Panc1 (cell line): ENCODE data around the gene TMEM43. TPM values are rescaled to one million over a fixed set of nuclear protein-coding genes. Genes with fewer than 3 reads are reported as not detected.

Experiments used
- ATAC-seq: fragments of 200-7000 bp; cut with Tn5 transposase; 2 replicates; pipeline ENCODE4 v1.9.1; 2020; ENCODE audit warnings: mild to moderate bottlenecking, moderate library complexity
- BruUV-seq: library from RNA; stranded (reverse); fragments of 400-500 nt; replicated peaks from 2 replicates; lab custom pipeline; 2021; lab: Mats Ljungman, UMichigan
- CTCF ChIA-PET: fragments of 300-600 bp; sonication (Branson Sonifier 250); formaldehyde crosslinking; loops from one replicate; lab custom pipeline; 2022; ENCODE audit warnings: antibody characterized with exemption; lab: Charles Lee
- POLR2A ChIA-PET: fragments of 300-600 bp; sonication (Branson Sonifier 250); formaldehyde crosslinking; loops from one replicate; lab custom pipeline; 2022; ENCODE audit warnings: antibody characterized with exemption; lab: Charles Lee
- DNase-seq: peaks from one replicate; pipeline ENCODE4 v3.0.0-alpha.2; 2010; ENCODE audit warnings: low read depth, low spot score
- H3K27ac ChIP-seq: 2 replicates; pipeline ENCODE4 v1.5.1; 2011; ENCODE audit warnings: mild to moderate bottlenecking, low read length, inconsistent platforms
- H3K27me3 ChIP-seq: fragments of 200-500 bp; sonication (Bioruptor generic); 2 replicates; pipeline ENCODE4 v1.6.0; 2014; ENCODE audit warnings: low read length, inconsistent platforms; ENCODE audit not compliant: control insufficient read depth, insufficient read depth
- H3K36me3 ChIP-seq: fragments of 200-500 bp; sonication (Bioruptor generic); 2 replicates; pipeline ENCODE4 v1.5.1; 2014; ENCODE audit warnings: inconsistent platforms, mild to moderate bottlenecking, low read length, moderate library complexity; ENCODE audit not compliant: control insufficient read depth, insufficient read depth
- H3K4me1 ChIP-seq: 2 replicates; pipeline ENCODE4 v1.5.1; 2011; ENCODE audit warnings: inconsistent platforms, mild to moderate bottlenecking, low read length, moderate library complexity; ENCODE audit not compliant: control insufficient read depth, insufficient read depth
- H3K4me3 ChIP-seq, 2 experiments: 2 replicates each; pipeline ENCODE4 v1.5.1; 2011 to 2012; ENCODE audit warnings: low read depth in 2 of 2, low read length in 2 of 2, mild to moderate bottlenecking in 2 of 2, inconsistent platforms in 1 of 2, moderate library complexity in 1 of 2
- H3K9me3 ChIP-seq: fragments of 200-500 bp; sonication (Bioruptor generic); 2 replicates; pipeline ENCODE4 v1.5.1; 2014; ENCODE audit warnings: low read depth, mild to moderate bottlenecking, inconsistent platforms, low read length, moderate library complexity; ENCODE audit not compliant: control insufficient read depth, insufficient read depth
- POLR2AphosphoS5 ChIP-seq: IDR thresholded peaks from 2 replicates; pipeline ENCODE4 v1.6.1; 2012; ENCODE audit warnings: mild to moderate bottlenecking, low read depth, low read length, moderate library complexity
- SIN3A ChIP-seq: IDR thresholded peaks from 2 replicates; pipeline ENCODE4 v1.6.1; 2012; ENCODE audit warnings: low read depth, mild to moderate bottlenecking, low read length, moderate library complexity, borderline replicate concordance; ENCODE audit not compliant: insufficient read depth
- TCF7L2 ChIP-seq: IDR thresholded peaks from 2 replicates; pipeline ENCODE4 v1.6.1; 2011; ENCODE audit warnings: mild to moderate bottlenecking, low read depth, low read length, inconsistent platforms
- in situ Hi-C: cut with HindIII; loops from 2 replicates; pipeline ENCODE4 v1.10.0; 2016; ENCODE audit warnings: low sequenced_read_pairs, low pct_unique_long_range_greater_than_20kb
- intact Hi-C: fragments of 100-400 bp; cut with micrococcal nuclease; formaldehyde crosslinking; loops from one replicate; pipeline ENCODE4 v1.10.0; 2022; ENCODE audit not compliant: unreplicated experiment
- total RNA-seq: library from RNA; stranded (reverse); gene quantifications from one replicate; pipeline ENCODE4 v1.2.1, GENCODE V29; 2021; ENCODE audit not compliant: unreplicated experiment
- TF ChIP-seq, protein P1 (sequence below), 2 experiments: IDR thresholded peaks; 2 replicates each; pipeline ENCODE4 v1.6.1; 2011 to 2012; ENCODE audit warnings: low read depth in 2 of 2, control low read depth in 1 of 2, low read length in 1 of 2, mild to moderate bottlenecking in 1 of 2, moderate library complexity in 1 of 2; ENCODE audit not compliant: insufficient read depth in 1 of 2
- TF ChIP-seq, protein P2 (sequence below): fragments of 450-650 bp; IDR thresholded peaks from 2 replicates; pipeline ENCODE4 v1.5.1; 2017; ENCODE audit warnings: mild to moderate bottlenecking

TMEM43 gene
- total RNA-seq, 1 experiment from 2014 or later, result 51.2 TPM

DNA sequence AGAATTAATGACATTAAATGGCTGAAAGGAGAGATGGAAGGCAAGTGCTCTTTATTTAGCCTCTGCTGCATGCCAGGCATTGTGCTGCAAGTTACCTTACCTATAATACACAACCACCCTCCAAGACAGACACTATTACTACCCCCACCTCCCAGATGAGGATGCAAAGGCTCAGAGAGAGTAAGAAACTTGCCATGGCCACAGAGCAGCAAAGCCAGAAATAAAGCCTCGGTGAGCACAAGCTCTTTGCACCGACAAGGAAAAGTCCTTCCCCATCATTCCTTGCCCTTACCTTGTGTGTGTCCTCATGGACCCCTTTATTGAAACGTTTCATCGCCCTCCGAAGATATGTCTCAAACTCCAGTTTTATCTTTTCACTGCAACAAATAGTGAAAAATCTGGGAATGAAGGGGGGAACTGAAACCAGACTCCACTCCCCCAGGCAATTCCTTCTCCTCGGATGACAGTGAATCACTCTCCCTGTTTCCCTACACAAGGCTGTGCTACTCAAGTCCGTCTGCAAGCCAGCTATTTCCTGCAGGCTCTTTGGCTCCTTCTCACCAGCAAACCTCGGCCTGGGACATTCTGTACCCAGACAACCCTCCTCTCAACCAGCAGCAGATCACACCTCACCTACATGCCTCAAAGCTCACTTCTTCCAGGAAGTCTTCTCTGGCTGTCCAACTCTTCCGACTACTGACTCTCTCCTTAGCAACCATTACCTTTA, 42.2 kb downstream of the TMEM43 start:
- intact Hi-C loops (no loop called here), in situ Hi-C loops (no loop called here)
- Histone ChIP-seq H3K4me1 (no peaks in the 10 kb centered on the region), H3K9me3 (no peaks in the 10 kb centered on the region; the same call in 1 of the 2 replicates), H3K36me3 (peaks cover 13% of the 10 kb centered on the region), H3K27ac (no peak overlapping the region), H3K4me3 (no peak overlapping the region), H3K27me3 (no peaks in the 10 kb centered on the region)
- TF ChIP-seq SIN3A, result no peak
- no peak for TF ChIP-seq POLR2AphosphoS5
- no peak for TF ChIP-seq TCF7L2
- TF ChIP-seq, protein P1, sequence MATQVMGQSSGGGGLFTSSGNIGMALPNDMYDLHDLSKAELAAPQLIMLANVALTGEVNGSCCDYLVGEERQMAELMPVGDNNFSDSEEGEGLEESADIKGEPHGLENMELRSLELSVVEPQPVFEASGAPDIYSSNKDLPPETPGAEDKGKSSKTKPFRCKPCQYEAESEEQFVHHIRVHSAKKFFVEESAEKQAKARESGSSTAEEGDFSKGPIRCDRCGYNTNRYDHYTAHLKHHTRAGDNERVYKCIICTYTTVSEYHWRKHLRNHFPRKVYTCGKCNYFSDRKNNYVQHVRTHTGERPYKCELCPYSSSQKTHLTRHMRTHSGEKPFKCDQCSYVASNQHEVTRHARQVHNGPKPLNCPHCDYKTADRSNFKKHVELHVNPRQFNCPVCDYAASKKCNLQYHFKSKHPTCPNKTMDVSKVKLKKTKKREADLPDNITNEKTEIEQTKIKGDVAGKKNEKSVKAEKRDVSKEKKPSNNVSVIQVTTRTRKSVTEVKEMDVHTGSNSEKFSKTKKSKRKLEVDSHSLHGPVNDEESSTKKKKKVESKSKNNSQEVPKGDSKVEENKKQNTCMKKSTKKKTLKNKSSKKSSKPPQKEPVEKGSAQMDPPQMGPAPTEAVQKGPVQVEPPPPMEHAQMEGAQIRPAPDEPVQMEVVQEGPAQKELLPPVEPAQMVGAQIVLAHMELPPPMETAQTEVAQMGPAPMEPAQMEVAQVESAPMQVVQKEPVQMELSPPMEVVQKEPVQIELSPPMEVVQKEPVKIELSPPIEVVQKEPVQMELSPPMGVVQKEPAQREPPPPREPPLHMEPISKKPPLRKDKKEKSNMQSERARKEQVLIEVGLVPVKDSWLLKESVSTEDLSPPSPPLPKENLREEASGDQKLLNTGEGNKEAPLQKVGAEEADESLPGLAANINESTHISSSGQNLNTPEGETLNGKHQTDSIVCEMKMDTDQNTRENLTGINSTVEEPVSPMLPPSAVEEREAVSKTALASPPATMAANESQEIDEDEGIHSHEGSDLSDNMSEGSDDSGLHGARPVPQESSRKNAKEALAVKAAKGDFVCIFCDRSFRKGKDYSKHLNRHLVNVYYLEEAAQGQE (IDR thresholded peaks at IDR 0.05; ENCODE audit: insufficient read depth in 1 of 2, low read depth in 2 of 2, low read length in 1 of 2), result no peak
- TF ChIP-seq, protein P2, sequence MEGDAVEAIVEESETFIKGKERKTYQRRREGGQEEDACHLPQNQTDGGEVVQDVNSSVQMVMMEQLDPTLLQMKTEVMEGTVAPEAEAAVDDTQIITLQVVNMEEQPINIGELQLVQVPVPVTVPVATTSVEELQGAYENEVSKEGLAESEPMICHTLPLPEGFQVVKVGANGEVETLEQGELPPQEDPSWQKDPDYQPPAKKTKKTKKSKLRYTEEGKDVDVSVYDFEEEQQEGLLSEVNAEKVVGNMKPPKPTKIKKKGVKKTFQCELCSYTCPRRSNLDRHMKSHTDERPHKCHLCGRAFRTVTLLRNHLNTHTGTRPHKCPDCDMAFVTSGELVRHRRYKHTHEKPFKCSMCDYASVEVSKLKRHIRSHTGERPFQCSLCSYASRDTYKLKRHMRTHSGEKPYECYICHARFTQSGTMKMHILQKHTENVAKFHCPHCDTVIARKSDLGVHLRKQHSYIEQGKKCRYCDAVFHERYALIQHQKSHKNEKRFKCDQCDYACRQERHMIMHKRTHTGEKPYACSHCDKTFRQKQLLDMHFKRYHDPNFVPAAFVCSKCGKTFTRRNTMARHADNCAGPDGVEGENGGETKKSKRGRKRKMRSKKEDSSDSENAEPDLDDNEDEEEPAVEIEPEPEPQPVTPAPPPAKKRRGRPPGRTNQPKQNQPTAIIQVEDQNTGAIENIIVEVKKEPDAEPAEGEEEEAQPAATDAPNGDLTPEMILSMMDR, result no peak
- CTCF ChIA-PET, result no interaction called here
- ATAC-seq, result no peak
- BruUV-seq, result no TSS peak
- DNase-seq, result no peak
- POLR2A ChIA-PET, result no interaction called here

DNA sequence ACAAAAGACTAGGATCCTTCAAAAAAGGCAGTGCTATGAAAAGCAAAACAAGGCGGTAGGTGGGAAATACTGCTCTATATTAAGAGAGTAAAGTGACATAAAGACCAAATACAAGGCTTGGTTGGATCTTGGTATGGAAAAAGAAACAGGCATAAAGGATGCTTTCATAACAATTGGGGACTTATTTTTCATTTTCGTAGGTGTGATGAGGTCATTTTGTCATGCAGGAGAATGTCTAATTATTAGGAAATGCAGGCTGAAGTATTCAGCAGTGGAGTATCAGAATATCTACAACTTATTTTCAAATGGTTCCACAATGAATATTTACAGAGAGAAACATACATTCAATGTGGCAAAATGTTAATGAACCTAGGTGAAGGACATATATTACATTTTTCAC, 44.6 kb downstream of the TMEM43 start:
- no peak overlapping the region for H3K4me3 ChIP-seq
- ChIA-PET POLR2A (no interaction called here), CTCF (no interaction called here)
- ATAC-seq (no peak), DNase-seq (no peak)
- intact Hi-C loops, result no loop called here
- no peaks in the 10 kb centered on the region for H3K9me3 ChIP-seq
- in situ Hi-C loops, result no loop called here
- TF ChIP-seq, protein P2, result no peak
- no peak for TF ChIP-seq TCF7L2
- no peak for TF ChIP-seq POLR2AphosphoS5
- TF ChIP-seq SIN3A, result no peak
- TF ChIP-seq, protein P1 (IDR thresholded peaks at IDR 0.05; ENCODE audit: insufficient read depth in 1 of 2, low read depth in 2 of 2, low read length in 1 of 2), result no peak
- peaks cover 7% of the 10 kb centered on the region for H3K36me3 ChIP-seq
- no TSS peak for BruUV-seq
- H3K27ac ChIP-seq, result no peak overlapping the region
- H3K4me1 ChIP-seq, result no peaks in the 10 kb centered on the region
- H3K27me3 ChIP-seq, result no peaks in the 10 kb centered on the region
